Loucy (cell line): ENCODE measurements around the gene SATB2.

ENCODE experiments used
- CTCF ChIP-seq: fragments of 200-600 bp; sonication (generic); conservative IDR thresholded peaks from 2 replicates; pipeline ENCODE4 v1.5.1; 2014; ENCODE audit warnings: mild to moderate bottlenecking, antibody characterized with exemption, low read length
- EZH2phosphoT487 ChIP-seq: fragments of 200-600 bp; IDR thresholded peaks from 2 replicates; pipeline ENCODE4 v1.6.1; 2018; ENCODE audit warnings: antibody characterized with exemption, mild to moderate bottlenecking, moderate library complexity, borderline replicate concordance

- TF ChIP-seq CTCF (no peak), EZH2phosphoT487 (no peak)
These were observed 13.0 kb downstream of the SATB2 start for GRCh38 chr2:199444749-199445148.
